Measurements from ENCODE around the gene NCKAP5.
"Not testable (repeated sequence)": the region's sequence is repeated elsewhere in the genome, so short reads cannot be mapped to it uniquely, and the experiment has no call there.

Gene NCKAP5

GRCh38 chr2:133215477-133215876 lies 352.8 kb downstream of the NCKAP5 start:
- no peak overlapping the region for H3K4me3 ChIP-seq (ENCODE audit: low read depth, low read length)
- no peaks in the 10 kb centered on the region for H3K27me3 ChIP-seq
- TF ChIP-seq CTCF (IDR thresholded peaks at IDR 0.05; ENCODE audit: low read depth, low read length), result no peak
- no peak for DNase-seq
- no peaks in the 10 kb centered on the region for H3K9me3 ChIP-seq
- H3K4me1 ChIP-seq, result no peaks in the 10 kb centered on the region
- no peaks in the 10 kb centered on the region for H3K36me3 ChIP-seq

- TF ChIP-seq CTCF (IDR thresholded peaks at IDR 0.05; ENCODE audit: low read depth, low read length), result no peak
- no peak for DNase-seq
- no peaks in the 10 kb centered on the region for H3K36me3 ChIP-seq
Observed at GRCh38 chr2:133213651-133214050, 354.6 kb downstream of the NCKAP5 start.

GRCh38 chr2:133209325-133209724 lies 358.9 kb downstream of the NCKAP5 start:
- no peaks in the 10 kb centered on the region for H3K4me1 ChIP-seq
- H3K9me3 ChIP-seq, result no peaks in the 10 kb centered on the region
- H3K4me3 ChIP-seq (ENCODE audit: low read depth, low read length), result no peak overlapping the region
- no peak for TF ChIP-seq CTCF (IDR thresholded peaks at IDR 0.05; ENCODE audit: low read depth, low read length)
- no peak for DNase-seq
- H3K27me3 ChIP-seq, result no peaks in the 10 kb centered on the region
- no peaks in the 10 kb centered on the region for H3K36me3 ChIP-seq

More at GRCh38 chr2:133213651-133214050, 354.6 kb downstream of the NCKAP5 start:
- Histone ChIP-seq H3K4me3 (ENCODE audit: low read depth, low read length) (no peak overlapping the region), H3K27me3 (no peaks in the 10 kb centered on the region), H3K9me3 (no peaks in the 10 kb centered on the region), H3K4me1 (no peaks in the 10 kb centered on the region)

- not testable (repeated sequence) for DNase-seq; H3K4me3 ChIP-seq (ENCODE audit: low read depth, low read length); H3K9me3 ChIP-seq; H3K36me3 ChIP-seq; H3K4me1 ChIP-seq; H3K27me3 ChIP-seq
Observed at GRCh38 chr2:133206666-133207065, 361.6 kb downstream of the NCKAP5 start.

- H3K9me3 ChIP-seq, result no peaks in the 10 kb centered on the region
- H3K27me3 ChIP-seq, result no peaks in the 10 kb centered on the region
- no peaks in the 10 kb centered on the region for H3K36me3 ChIP-seq
- DNase-seq, result no peak
- no peak overlapping the region for H3K4me3 ChIP-seq (ENCODE audit: low read depth, low read length)
- H3K4me1 ChIP-seq, result no peaks in the 10 kb centered on the region
- no peak for TF ChIP-seq CTCF (IDR thresholded peaks at IDR 0.05; ENCODE audit: low read depth, low read length)
Observed at GRCh38 chr2:133204421-133204820, 363.8 kb downstream of the NCKAP5 start.

GRCh38 chr2:133200684-133201421 lies 367.4 kb downstream of the NCKAP5 start:
- Histone ChIP-seq H3K27me3 (no peaks in the 10 kb centered on the region), H3K9me3 (no peaks in the 10 kb centered on the region), H3K4me1 (no peaks in the 10 kb centered on the region), H3K36me3 (no peaks in the 10 kb centered on the region), H3K4me3 (ENCODE audit: low read depth, low read length) (no peak overlapping the region)
- TF ChIP-seq CTCF (IDR thresholded peaks at IDR 0.05; ENCODE audit: low read depth, low read length), result no peak
- no peak for DNase-seq

Data from BE2C (cell line).